Activated CD8-positive, alpha-beta memory T cell treated with anti-CD3 and anti-CD28 coated beads, Interleukin-2, amount 50 U/mL, for 48 hours (primary cell): ENCODE data around the gene CSTF1.
"Not testable (repeated sequence)": the region's sequence is repeated elsewhere in the genome, so short reads cannot be mapped to it uniquely, and the experiment has no call there.

Source experiments
- DNase-seq: peaks from one replicate; pipeline ENCODE4 v3.0.0-alpha.2; 2020

CSTF1 gene

GRCh38 chr20:56371977-56372376, 20.5 kb upstream of the CSTF1 start:
- no peak for DNase-seq

GRCh38 chr20:56372850-56373249, 19.6 kb upstream of the CSTF1 start:
- no peak for DNase-seq

GRCh38 chr20:56373942-56374341, 18.5 kb upstream of the CSTF1 start:
- no peak for DNase-seq

GRCh38 chr20:56376331-56376730, 16.1 kb upstream of the CSTF1 start:
- no peak for DNase-seq

- no peak for DNase-seq
Observed at GRCh38 chr20:56378386-56378785, 14.1 kb upstream of the CSTF1 start.

GRCh38 chr20:56380375-56380774, 12.1 kb upstream of the CSTF1 start:
- DNase-seq, result no peak

GRCh38 chr20:56381501-56381900, 10.9 kb upstream of the CSTF1 start:
- no peak for DNase-seq

GRCh38 chr20:56382696-56383095, 9.7 kb upstream of the CSTF1 start:
- no peak for DNase-seq

- no peak for DNase-seq
Observed at GRCh38 chr20:56383334-56383733, 9.1 kb upstream of the CSTF1 start.

GRCh38 chr20:56385130-56385529, 7.3 kb upstream of the CSTF1 start:
- DNase-seq, result no peak

GRCh38 chr20:56386219-56386618, 6.2 kb upstream of the CSTF1 start:
- no peak for DNase-seq

GRCh38 chr20:56388882-56389281, 3.6 kb upstream of the CSTF1 start:
- DNase-seq, result no peak

GRCh38 chr20:56389807-56390206, 2.6 kb upstream of the CSTF1 start:
- DNase-seq, result no peak

GRCh38 chr20:56390396-56390795, 2.0 kb upstream of the CSTF1 start:
- DNase-seq, result not testable (repeated sequence)

- no peak for DNase-seq
Observed at GRCh38 chr20:56391037-56391436, 1.4 kb upstream of the CSTF1 start.

- DNase-seq, result no peak
Observed at GRCh38 chr20:56391596-56392131, 781 bp upstream of the CSTF1 start.

GRCh38 chr20:56392881-56393482, 537 bp downstream of the CSTF1 start:
- DNase-seq, result no peak

- no peak for DNase-seq
Observed at GRCh38 chr20:56393653-56394052, 1.2 kb downstream of the CSTF1 start.

GRCh38 chr20:56395166-56395565, 2.7 kb downstream of the CSTF1 start:
- no peak for DNase-seq

- peak; percentile 66 for DNase-seq
Observed at GRCh38 chr20:56400001-56400640, 7.7 kb downstream of the CSTF1 start.

- DNase-seq, result no peak
Observed at GRCh38 chr20:56403465-56403864, 11.0 kb downstream of the CSTF1 start.

GRCh38 chr20:56405356-56405755, 12.9 kb downstream of the CSTF1 start:
- not testable (repeated sequence) for DNase-seq

- no peak for DNase-seq
Observed at GRCh38 chr20:56406910-56407309, 14.5 kb downstream of the CSTF1 start.

- no peak for DNase-seq
Observed at GRCh38 chr20:56409521-56409920, 17.1 kb downstream of the CSTF1 start.

- no peak for DNase-seq
Observed at GRCh38 chr20:56409956-56410355, 17.5 kb downstream of the CSTF1 start.
